Upper lobe of left lung (tissue), 6 donors: Measurements from ENCODE around the gene TET3. TPM values are rescaled to one million over a fixed set of nuclear protein-coding genes. Genes with fewer than 3 reads are reported as not detected.

Source experiments
- ATAC-seq, 2 donors: fragments of 200-7000 bp; cut with Tn5 transposase; one replicate each; pipeline ENCODE4 v1.9.1; 2022; ENCODE audit warnings: mild to moderate bottlenecking in 2 of 2, moderate library complexity in 2 of 2; ENCODE audit not compliant: low FRiP score in 2 of 2
- DNase-seq, 2 donors: peaks; one replicate each; pipeline ENCODE4 v3.0.0-alpha.2; 2019 to 2020
- H3K27ac ChIP-seq, 4 donors: fragments of 200-600 bp; sonication (generic); one replicate each; pipeline ENCODE4 v1.5.1; 2016 to 2019
- H3K27me3 ChIP-seq, 4 donors: fragments of 200-600 bp; sonication (generic); one replicate each; pipeline ENCODE4 v1.5.1; 2017 to 2019
- H3K36me3 ChIP-seq, 4 donors: fragments of 200-600 bp; sonication (generic); one replicate each; pipeline ENCODE4 v1.5.1; 2016 to 2019
- H3K4me1 ChIP-seq, 4 donors: fragments of 200-600 bp; sonication (generic); one replicate each; pipeline ENCODE4 v1.5.1; 2018 to 2019
- H3K4me3 ChIP-seq, 4 donors: fragments of 200-600 bp; sonication (generic); one replicate each; pipeline ENCODE4 v1.5.1; 2017 to 2019; ENCODE audit warnings: mild to moderate bottlenecking in 2 of 4, moderate library complexity in 1 of 4
- H3K9me3 ChIP-seq, 4 donors: fragments of 200-600 bp; sonication (generic); one replicate each; pipeline ENCODE4 v1.5.1; 2018 to 2019
- CTCF ChIP-seq, 6 experiments: fragments of 450-650 bp in 4 of 6; fragments of 200-600 bp in 2 of 6; sonication (generic) in 2 of 6; IDR thresholded peaks; one replicate each; pipeline ENCODE4 v1.5.1; 2016 to 2019; ENCODE audit warnings: antibody characterized with exemption in 6 of 6
- EP300 ChIP-seq, 4 donors: sonication (generic); formaldehyde crosslinking; IDR thresholded peaks; one replicate each; pipeline ENCODE4 v1.5.1; 2017; ENCODE audit warnings: antibody characterized with exemption in 4 of 4, control low read depth in 2 of 4
- POLR2A ChIP-seq, 4 donors: fragments of 450-650 bp; IDR thresholded peaks; one replicate each; pipeline ENCODE4 v1.5.1; 2016 to 2017; ENCODE audit warnings: antibody characterized with exemption in 4 of 4, mild to moderate bottlenecking in 2 of 4
- POLR2AphosphoS5 ChIP-seq, 2 donors: sonication (generic); formaldehyde crosslinking; IDR thresholded peaks; one replicate each; pipeline ENCODE4 v1.5.1; 2017; ENCODE audit warnings: antibody characterized with exemption in 2 of 2
- WGBS, 2 donors: methylation state at CpG; one replicate each; pipeline ENCODE4 v1.1.5; 2017 to 2018; 5-methylcytosine and 5-hydroxymethylcytosine counted together
- total RNA-seq, 6 donors: library from RNA; depleted of rRNA in 4 of 6; stranded (reverse); fragments of >200 nt in 4 of 6; gene quantifications; one replicate each; pipeline versions ENCODE4 v1.1.0 to v1.2.1, GENCODE V29; 2016 to 2021
- donor health status: DM: no; HTN: no; CAD: no; lungs with moderate emphysema.
- donor health status: DM: no; HTN: yes; CAD: no; lungs with severe emphysema.

Gene TET3
- total RNA-seq, 6 donors from 2014 or later, result 17.3 to 53.4 (median 23.6) TPM

- Histone ChIP-seq H3K4me1 (peaks cover 43 to 67% (median 53%) of the 10 kb centered on the region in 4 donors), H3K27me3 (no peaks in the 10 kb centered on the region), H3K4me3 (peak overlapping the region in 3 of 4 donors; percentile 31 to 68 (median 63)), H3K36me3 (peaks cover 0 to 4% (median 0%) of the 10 kb centered on the region in 4 donors), H3K27ac (peak overlapping the region in 3 of 4 donors; percentile 9 to 73 (median 50)), H3K9me3 (no peaks in the 10 kb centered on the region)
- peak in 1 of 2 donors; percentile 60 for DNase-seq
- TF ChIP-seq CTCF (IDR thresholded peaks at IDR 0.05) (no peak), POLR2A (IDR thresholded peaks at IDR 0.05) (no peak), POLR2AphosphoS5 (IDR thresholded peaks at IDR 0.05) (no peak), EP300 (IDR thresholded peaks at IDR 0.05) (no peak)
- 47 to 49% methylated on average over 6 to 10 of the region's 10 CpGs for WGBS, 2 donors
- no peak for ATAC-seq
Measured at GRCh38 chr2:73987948-73988700, 3.4 kb downstream of the TET3 start.

- H3K36me3 ChIP-seq, result peaks cover 0 to 4% (median 0%) of the 10 kb centered on the region in 4 donors
- no peak for TF ChIP-seq POLR2A (IDR thresholded peaks at IDR 0.05)
- TF ChIP-seq POLR2AphosphoS5 (IDR thresholded peaks at IDR 0.05), result no peak
- TF ChIP-seq EP300 (IDR thresholded peaks at IDR 0.05), result no peak
- no peak for TF ChIP-seq CTCF (IDR thresholded peaks at IDR 0.05)
- ATAC-seq, result no peak
- H3K4me1 ChIP-seq, result peaks cover 36 to 72% (median 50%) of the 10 kb centered on the region in 4 donors
- 97 to 100% methylated on average over 2 of the region's 2 CpGs for WGBS, 2 donors
- H3K27me3 ChIP-seq, result no peaks in the 10 kb centered on the region
- H3K9me3 ChIP-seq, result no peaks in the 10 kb centered on the region
- H3K27ac ChIP-seq, result no peak overlapping the region
- DNase-seq, result no peak
- no peak overlapping the region for H3K4me3 ChIP-seq
Measured at GRCh38 chr2:73989972-73990371, 5.3 kb downstream of the TET3 start.

GRCh38 chr2:73990531-73990930, 5.8 kb downstream of the TET3 start:
- Histone ChIP-seq H3K4me1 (peaks cover 36 to 71% (median 50%) of the 10 kb centered on the region in 4 donors), H3K27ac (no peak overlapping the region), H3K4me3 (no peak overlapping the region), H3K36me3 (peaks cover 0 to 4% (median 0%) of the 10 kb centered on the region in 4 donors), H3K9me3 (no peaks in the 10 kb centered on the region), H3K27me3 (no peaks in the 10 kb centered on the region)
- no peak for ATAC-seq
- WGBS, 2 donors, result 95 to 100% methylated on average over 1 of the region's 1 CpG
- DNase-seq, result no peak
- TF ChIP-seq POLR2A (IDR thresholded peaks at IDR 0.05), result no peak
- TF ChIP-seq POLR2AphosphoS5 (IDR thresholded peaks at IDR 0.05), result no peak
- no peak for TF ChIP-seq CTCF (IDR thresholded peaks at IDR 0.05)

- Histone ChIP-seq H3K4me1 (peaks cover 25 to 56% (median 35%) of the 10 kb centered on the region in 4 donors), H3K4me3 (no peak overlapping the region), H3K36me3 (peaks cover 0 to 4% (median 0%) of the 10 kb centered on the region in 4 donors), H3K27ac (no peak overlapping the region), H3K9me3 (no peaks in the 10 kb centered on the region), H3K27me3 (no peaks in the 10 kb centered on the region)
- DNase-seq (no peak), ATAC-seq (no peak)
- WGBS, 2 donors, result 96 to 100% methylated on average over 4 of the region's 4 CpGs
- TF ChIP-seq EP300 (IDR thresholded peaks at IDR 0.05) (no peak), CTCF (IDR thresholded peaks at IDR 0.05) (no peak), POLR2AphosphoS5 (IDR thresholded peaks at IDR 0.05) (no peak), POLR2A (IDR thresholded peaks at IDR 0.05) (no peak)
Measured at GRCh38 chr2:73992036-73992435, 7.3 kb downstream of the TET3 start.
